Measurements from ENCODE around the gene DYNLRB2.

- TF ChIP-seq CTCF (IDR thresholded peaks at IDR 0.05) (no peak), ZFX (IDR thresholded peaks at IDR 0.05; ENCODE audit: borderline replicate concordance) (no peak)
These were observed 5.5 kb downstream of the DYNLRB2 start for GRCh38 chr16:80546249-80546648.
